Fibroblast of pulmonary artery (primary cell): ENCODE results near the gene SLC4A1AP.

Experiments used
- DNase-seq: peaks from one replicate; pipeline ENCODE4 v3.0.0-alpha.2; 2010; ENCODE audit warnings: low read depth
- H3K4me3 ChIP-seq: replicated peaks from 2 replicates; pipeline ENCODE4 v1.5.1; 2011; ENCODE audit warnings: low read depth, mild to moderate bottlenecking, control low read depth, low read length, moderate library complexity
- TF ChIP-seq, protein P1 (sequence below): IDR thresholded peaks from 2 replicates; pipeline ENCODE4 v1.5.1; 2011; ENCODE audit warnings: mild to moderate bottlenecking, control low read depth, low read length, inconsistent platforms; ENCODE audit errors: missing control alignments

SLC4A1AP gene

DNA sequence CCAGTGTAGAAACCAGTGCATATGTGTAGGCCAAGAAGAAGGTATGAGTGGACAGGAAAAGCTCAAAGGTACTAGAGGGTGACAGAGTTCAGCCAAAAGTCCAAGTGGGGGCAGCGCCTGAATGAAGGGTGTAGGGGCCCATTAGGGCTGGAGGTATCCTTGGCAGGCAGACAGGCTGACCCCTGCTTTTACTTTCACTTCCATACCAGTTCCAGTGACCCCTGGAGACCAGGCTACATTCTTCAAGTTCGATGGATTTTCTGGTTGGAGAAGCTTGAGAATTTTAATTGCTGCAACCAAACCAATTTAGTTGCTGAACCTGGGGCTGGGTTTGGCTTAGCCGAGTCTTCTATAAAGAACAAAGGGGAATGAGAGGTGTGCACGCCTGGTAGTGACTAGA lies 65.5 kb downstream of the SLC4A1AP start:
- H3K4me3 ChIP-seq: no peak overlapping the region
- no peak for DNase-seq
- TF ChIP-seq, protein P1, sequence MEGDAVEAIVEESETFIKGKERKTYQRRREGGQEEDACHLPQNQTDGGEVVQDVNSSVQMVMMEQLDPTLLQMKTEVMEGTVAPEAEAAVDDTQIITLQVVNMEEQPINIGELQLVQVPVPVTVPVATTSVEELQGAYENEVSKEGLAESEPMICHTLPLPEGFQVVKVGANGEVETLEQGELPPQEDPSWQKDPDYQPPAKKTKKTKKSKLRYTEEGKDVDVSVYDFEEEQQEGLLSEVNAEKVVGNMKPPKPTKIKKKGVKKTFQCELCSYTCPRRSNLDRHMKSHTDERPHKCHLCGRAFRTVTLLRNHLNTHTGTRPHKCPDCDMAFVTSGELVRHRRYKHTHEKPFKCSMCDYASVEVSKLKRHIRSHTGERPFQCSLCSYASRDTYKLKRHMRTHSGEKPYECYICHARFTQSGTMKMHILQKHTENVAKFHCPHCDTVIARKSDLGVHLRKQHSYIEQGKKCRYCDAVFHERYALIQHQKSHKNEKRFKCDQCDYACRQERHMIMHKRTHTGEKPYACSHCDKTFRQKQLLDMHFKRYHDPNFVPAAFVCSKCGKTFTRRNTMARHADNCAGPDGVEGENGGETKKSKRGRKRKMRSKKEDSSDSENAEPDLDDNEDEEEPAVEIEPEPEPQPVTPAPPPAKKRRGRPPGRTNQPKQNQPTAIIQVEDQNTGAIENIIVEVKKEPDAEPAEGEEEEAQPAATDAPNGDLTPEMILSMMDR: no peak

GRCh38 chr2:27729614-27730013 lies 65.9 kb downstream of the SLC4A1AP start:
- no peak overlapping the region for H3K4me3 ChIP-seq
- TF ChIP-seq, protein P1: no peak
- DNase-seq: no peak

DNA sequence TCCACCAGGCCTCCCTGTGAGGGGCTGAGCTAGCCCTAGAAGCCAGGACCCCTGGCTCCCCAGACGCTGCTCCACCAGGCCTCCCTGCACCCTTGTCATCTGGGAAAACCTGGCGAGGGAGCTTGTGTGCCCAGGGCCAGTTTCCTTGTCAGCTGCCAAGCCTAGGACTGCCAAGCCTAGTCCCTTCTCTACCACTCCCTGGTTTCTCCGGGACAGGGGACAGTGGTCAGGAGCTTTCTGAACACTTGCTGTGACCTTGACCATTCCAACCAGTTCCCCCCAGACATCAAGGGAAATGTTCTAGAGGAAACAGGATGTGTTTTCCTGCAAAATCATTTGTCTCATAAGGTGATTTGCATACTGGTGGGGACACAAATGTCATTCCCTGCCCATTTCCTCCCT lies 66.6 kb downstream of the SLC4A1AP start:
- TF ChIP-seq, protein P1: no peak
- DNase-seq: no peak
- H3K4me3 ChIP-seq: no peak overlapping the region

DNA sequence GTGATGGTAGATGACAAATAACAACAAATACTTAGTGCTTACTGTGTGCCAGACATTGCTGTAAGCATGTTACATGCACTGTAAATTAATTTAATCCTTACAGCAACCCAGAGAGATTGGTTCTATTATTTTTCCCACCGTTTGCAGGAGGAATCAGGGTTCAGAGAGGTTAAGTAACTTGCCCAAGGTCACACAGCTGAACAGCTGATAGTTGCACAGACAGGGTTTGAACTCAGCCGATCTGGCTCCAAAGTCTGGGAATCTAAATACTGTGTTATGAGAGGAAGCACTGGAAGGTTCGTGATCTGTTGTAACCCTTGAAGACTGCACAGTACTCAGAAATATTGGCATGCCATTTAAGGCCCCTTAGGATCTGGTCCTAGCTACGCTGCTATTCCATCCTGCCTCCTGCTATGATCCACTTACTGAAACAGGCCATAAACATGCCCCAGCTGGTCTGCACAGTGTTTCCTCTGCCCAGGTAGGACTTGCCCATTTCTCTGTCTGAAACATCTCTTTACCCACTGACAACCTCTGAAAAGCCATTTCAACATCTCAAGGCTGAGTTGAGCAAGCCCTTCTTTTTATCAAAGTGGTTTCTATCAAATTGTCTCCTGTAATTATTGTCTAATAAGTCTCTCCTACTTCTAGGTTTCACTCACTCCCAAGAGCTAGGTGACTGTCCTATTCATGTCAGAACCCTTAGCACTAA lies 67.4 kb downstream of the SLC4A1AP start:
- TF ChIP-seq, protein P1: no peak
- DNase-seq: no peak
- H3K4me3 ChIP-seq: no peak overlapping the region

DNA sequence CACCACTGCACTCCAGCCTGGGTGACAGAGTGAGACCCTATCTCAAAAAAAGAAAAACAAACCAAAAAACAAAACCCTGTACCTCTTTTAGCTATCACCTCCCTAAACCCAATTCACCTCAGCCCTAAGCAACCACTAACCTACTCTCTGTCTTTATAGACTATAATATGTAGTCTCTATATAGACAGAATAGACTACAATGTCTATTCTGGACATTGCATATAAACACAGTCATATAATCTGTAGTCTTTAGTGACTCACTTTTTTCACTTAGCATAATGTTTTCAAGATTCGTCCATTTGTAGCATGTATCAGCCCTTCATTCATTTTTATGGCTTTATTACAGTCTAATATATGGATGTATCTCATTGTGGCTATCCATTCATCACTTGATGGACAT lies 70.6 kb downstream of the SLC4A1AP start:
- DNase-seq: no peak
- H3K4me3 ChIP-seq: no peak overlapping the region
- TF ChIP-seq, protein P1: no peak

DNA sequence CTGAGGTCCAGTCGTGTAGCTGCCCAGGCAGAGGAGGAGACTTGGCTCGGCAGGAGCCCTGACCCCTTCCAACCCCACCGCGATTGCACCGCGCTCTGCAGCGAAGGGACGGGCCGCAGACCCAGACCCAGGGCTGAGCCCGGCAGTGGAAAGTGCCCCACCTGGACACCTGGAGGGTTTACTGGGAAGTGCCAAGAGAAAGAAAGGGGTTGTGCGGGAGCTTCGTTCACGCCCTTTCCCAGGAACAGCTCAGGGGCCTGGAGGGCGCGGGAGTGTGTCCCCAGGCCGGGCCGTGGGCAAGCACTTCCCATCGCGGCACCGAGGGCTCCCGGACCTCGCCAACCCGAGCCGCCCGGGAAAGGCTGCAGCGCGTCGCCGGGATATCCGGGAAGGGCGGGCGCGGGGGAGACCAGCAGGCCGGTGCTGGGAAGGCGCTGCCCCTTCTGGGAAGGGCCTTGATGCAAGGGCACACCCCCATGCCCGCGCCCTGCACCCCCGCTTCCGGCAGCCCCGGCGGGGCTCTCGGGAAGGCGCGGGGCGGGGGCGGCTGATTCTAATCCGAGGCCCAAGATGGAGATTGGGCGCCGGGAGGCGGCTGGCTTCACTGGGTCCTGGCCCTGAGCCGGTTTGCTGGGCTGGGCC lies 71.7 kb downstream of the SLC4A1AP start:
- TF ChIP-seq, protein P1: no peak
- peak overlapping the region; percentile 4 for H3K4me3 ChIP-seq
- peak; percentile 86 for DNase-seq
